VCaP (cell line): ENCODE measurements around the gene NRN1L.
A peak's percentile ranks its signal among the peaks of the same experiment; 100 is the strongest.

Experiments
- H3K27ac ChIP-seq: fragments of 450-650 bp; 2 replicates; pipeline ENCODE4 v1.5.1; 2017
- TF ChIP-seq, protein P1 (sequence below): fragments of 450-650 bp; conservative IDR thresholded peaks from 2 replicates; pipeline ENCODE4 v1.5.1; 2017; ENCODE audit warnings: mild to moderate bottlenecking, moderate library complexity

The NRN1L gene

DNA sequence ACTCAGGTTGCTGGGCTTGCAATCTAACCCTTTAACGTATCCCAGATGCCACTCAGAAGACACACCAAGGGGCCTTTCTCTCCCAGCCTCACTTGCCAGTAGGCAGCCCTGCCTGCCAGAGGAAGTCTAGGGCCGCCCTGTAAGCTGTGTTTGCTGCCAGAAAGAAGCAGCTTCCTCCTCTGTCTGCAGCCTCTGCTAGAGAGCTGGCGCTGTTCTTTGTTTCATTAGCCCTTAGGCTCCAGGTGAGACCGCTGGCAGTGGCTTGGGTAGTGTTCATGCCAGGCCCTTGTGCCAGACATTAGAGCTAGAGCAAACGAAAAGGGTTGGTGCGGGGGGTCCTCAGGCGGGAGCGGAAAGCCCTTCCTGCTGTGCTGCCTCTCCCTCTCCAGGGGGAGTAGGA is 38.1 kb downstream of the NRN1L start:
- peak overlapping the region; percentile 36 for H3K27ac ChIP-seq
- TF ChIP-seq, protein P1, sequence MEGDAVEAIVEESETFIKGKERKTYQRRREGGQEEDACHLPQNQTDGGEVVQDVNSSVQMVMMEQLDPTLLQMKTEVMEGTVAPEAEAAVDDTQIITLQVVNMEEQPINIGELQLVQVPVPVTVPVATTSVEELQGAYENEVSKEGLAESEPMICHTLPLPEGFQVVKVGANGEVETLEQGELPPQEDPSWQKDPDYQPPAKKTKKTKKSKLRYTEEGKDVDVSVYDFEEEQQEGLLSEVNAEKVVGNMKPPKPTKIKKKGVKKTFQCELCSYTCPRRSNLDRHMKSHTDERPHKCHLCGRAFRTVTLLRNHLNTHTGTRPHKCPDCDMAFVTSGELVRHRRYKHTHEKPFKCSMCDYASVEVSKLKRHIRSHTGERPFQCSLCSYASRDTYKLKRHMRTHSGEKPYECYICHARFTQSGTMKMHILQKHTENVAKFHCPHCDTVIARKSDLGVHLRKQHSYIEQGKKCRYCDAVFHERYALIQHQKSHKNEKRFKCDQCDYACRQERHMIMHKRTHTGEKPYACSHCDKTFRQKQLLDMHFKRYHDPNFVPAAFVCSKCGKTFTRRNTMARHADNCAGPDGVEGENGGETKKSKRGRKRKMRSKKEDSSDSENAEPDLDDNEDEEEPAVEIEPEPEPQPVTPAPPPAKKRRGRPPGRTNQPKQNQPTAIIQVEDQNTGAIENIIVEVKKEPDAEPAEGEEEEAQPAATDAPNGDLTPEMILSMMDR = no peak

DNA sequence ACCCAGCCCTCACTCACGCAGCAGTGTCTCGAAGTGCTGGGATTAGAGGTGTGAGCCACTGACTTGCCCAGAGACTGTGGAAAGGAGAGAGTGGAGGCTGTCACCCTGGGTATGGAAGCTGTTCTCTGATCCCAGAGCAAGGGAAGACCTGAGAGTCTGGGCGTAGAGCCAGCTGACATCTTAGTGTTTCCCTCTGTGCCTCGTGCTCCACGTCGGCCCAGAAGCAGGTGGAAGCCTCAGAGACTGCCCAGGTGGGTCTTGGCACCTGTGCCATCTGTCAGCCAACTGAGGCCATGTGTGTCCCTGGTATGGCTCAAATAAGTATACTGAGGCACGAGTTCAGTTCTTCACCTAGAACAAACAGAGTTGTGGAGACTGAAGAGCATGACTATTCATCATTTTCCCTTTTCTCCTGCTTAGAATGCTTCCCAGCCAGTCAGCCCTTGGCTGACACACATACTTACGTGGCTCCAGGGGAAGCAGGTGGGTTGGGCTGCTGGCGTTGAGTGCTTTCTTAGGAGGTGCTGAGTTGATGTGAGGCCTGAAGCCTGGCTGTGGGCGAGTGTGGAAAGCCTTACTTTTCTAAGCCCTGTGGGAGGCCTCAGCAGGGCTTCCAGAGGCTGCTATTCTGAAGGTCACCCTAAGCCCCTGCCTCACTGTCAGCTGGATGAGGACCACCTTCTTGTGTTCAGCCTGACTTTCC is 38.9 kb downstream of the NRN1L start:
- TF ChIP-seq, protein P1 = no peak
- H3K27ac ChIP-seq = peak overlapping the region; percentile 36; the same call in 1 of the 2 replicates

DNA sequence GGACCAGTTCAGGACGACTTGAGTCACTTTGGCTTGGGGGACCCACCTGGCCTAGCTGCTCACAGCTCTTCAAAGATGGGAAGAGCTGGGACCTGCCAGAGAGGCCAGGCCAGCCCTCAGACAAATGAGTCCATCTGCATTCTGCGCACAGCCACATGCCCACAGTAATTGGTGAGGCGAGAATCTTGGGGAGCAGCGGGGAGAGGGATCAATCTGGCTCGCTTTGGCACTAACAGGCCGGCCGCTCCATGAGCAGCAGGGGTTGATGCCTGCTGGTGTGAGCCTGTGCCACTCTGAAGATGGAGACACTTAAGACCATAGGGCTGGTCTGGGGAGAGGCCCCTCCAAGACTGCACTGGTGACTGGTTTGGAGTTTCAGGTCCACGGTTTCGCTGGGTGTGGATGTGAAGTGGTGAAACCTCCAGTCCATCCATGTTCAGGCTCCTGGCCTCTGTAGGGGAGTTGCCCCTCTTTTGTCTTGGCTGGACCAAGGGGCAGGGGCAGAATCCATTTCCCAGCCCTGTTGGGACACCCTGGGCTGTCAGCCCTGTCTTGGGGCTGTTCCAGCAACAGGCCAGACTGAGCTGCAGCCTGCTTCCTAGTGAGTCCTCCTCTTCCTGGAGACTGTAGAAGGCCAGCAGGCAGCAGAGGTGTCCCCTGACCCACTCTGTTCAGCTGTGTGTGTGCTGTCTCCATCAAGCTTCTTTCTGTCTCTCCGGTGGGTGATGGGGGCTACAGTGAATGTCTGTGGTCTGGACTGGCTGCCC is 39.6 kb downstream of the NRN1L start:
- TF ChIP-seq, protein P1 = no peak
- H3K27ac ChIP-seq = peak overlapping the region; percentile 89; the same call in 1 of the 2 replicates

DNA sequence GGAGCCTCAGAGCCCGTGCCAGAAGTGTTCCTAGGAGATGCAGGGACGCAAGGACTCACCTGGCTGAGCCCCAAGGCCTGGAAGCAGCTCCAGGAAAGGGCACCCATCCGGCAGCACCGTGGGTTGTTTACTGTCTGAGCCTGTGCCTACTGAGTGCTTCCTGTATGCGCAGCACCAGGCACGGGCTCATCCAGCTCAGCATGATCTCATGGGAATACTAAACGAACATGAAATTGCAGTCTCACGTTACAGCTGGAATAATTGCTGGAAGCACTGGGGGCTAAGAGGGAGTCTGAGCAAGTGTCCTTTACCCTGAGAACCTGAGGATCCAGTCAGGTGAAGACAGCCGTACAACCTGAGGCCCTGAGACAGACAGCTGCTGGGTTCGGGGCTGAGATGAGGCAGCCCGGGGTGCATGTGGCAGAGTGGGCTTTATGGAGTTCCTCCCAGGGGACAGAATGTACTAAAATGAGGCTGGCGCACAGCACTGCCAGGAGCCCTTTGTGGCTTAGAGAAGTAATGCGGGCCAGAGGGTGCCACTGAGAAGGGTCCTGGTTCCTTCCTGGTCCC is 41.6 kb downstream of the NRN1L start:
- H3K27ac ChIP-seq = peak overlapping the region; percentile 89
- TF ChIP-seq, protein P1 = peak; percentile 16

DNA sequence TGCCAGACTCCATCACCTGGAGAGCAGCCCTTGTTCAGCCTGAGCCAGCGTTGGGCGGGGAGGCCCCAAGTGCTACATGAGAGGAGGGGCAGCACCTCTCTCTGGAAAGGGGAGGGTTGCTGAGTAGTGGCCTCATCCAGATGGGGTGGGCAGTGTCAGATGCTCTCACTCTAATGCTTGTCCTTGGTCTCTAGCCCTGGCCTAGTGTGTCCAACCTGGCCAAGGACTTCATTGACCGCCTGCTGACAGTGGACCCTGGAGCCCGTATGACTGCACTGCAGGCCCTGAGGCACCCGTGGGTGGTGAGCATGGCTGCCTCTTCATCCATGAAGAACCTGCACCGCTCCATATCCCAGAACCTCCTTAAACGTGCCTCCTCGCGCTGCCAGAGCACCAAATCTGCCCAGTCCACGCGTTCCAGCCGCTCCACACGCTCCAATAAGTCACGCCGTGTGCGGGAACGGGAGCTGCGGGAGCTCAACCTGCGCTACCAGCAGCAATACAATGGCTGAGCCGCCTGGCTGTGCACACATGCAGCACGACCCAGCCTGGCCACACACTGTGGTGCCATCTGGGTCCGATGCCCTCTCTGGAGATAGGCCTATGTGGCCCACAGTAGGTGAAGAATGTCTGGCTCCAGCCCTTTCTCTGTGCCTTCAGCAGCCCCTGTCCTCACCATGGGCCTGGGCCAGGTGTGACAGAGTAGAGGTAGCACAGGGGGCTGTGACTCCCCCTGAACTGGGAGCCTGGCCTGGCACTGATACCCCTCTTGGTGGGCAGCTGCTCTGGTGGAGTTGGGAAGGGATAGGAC is 42.7 kb downstream of the NRN1L start:
- TF ChIP-seq, protein P1 = no peak
- peak overlapping the region; percentile 89 for H3K27ac ChIP-seq

DNA sequence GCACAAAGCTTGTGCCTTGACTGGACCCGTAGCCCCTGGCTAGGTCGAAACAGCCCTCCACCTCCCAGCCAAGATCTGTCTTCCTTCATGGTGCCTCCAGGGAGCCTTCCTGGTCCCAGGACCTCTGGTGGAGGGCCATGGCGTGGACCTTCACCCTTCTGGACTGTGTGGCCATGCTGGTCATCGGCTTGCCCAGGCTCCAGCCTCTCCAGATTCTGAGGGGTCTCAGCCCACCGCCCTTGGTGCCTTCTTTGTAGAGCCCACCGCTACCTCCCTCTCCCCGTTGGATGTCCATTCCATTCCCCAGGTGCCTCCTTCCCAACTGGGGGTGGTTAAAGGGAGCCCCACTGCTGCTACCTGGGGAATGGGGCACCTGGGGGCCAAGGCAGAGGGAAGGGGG is 43.5 kb downstream of the NRN1L start:
- peak overlapping the region; percentile 89 for H3K27ac ChIP-seq
- TF ChIP-seq, protein P1 = no peak
